A549 (cell line): ENCODE results near the gene FAM120B. TPM values are rescaled to one million over a fixed set of nuclear protein-coding genes. Genes with fewer than 3 reads are reported as not detected.
A peak's percentile ranks its signal among the peaks of the same experiment; 100 is the strongest.

Experiments used
- ATAC-seq, 2 experiments: fragments of 200-7000 bp in 1 of 2; fragments of >200 bp in 1 of 2; cut with Nextera tagmentation in 1 of 2; cut with Tn5 transposase in 1 of 2; 3 replicates each; pipeline versions ENCODE4 v1.8.0 to v1.9.1; 2018 to 2020; ENCODE audit warnings: mild to moderate bottlenecking in 1 of 2, moderate library complexity in 1 of 2
- CTCF ChIA-PET: fragments of 300-600 bp; sonication (Branson Sonifier 250); formaldehyde crosslinking; extraction: SDS; loops from one replicate; lab custom pipeline; 2021; ENCODE audit warnings: antibody characterized with exemption, inconsistent platforms; lab: Yijun Ruan, JAX
- POLR2A ChIA-PET: fragments of 350-600 bp; formaldehyde crosslinking; extraction: SDS; loops from one replicate; lab custom pipeline; 2021; ENCODE audit warnings: antibody characterized with exemption, inconsistent platforms; lab: Yijun Ruan, JAX
- DNase-seq, 2 experiments: peaks; one replicate each; pipeline versions ENCODE4 v3.0.0 to v3.0.0-alpha.2; 2011 to 2016; ENCODE audit warnings: low read depth in 1 of 2, low spot score in 1 of 2
- FAIRE-seq: peaks from 2 replicates; lab custom pipeline; 2011; peaks lifted over from hg19 to GRCh38; lab: Jason Lieb, UNC
- H3K27ac ChIP-seq, 2 experiments: fragments of >200 bp; sonication (Bioruptor Twin); formaldehyde crosslinking; 3 replicates each; pipeline ENCODE4 v1.5.1; 2016 to 2017
- H3K4me1 ChIP-seq: fragments of >200 bp; sonication (Bioruptor Twin); formaldehyde crosslinking; 3 replicates; pipeline ENCODE4 v1.6.1; 2016
- H3K4me2 ChIP-seq: fragments of >200 bp; sonication (Bioruptor Twin); formaldehyde crosslinking; 3 replicates; pipeline ENCODE4 v1.6.1; 2016
- H3K4me3 ChIP-seq: fragments of >200 bp; sonication (Bioruptor Twin); formaldehyde crosslinking; 3 replicates; pipeline ENCODE4 v1.5.1; 2016
- H3K9me3 ChIP-seq: fragments of >200 bp; sonication (Bioruptor Twin); formaldehyde crosslinking; 3 replicates; pipeline ENCODE4 v1.6.1; 2016
- BHLHE40 ChIP-seq: IDR thresholded peaks from 2 replicates; pipeline ENCODE4 v1.6.1; 2012; ENCODE audit warnings: low read depth, low read length, inconsistent platforms
- EHF ChIP-seq: fragments of 250-450 bp; sonication (Bioruptor Pico); IDR thresholded peaks from 2 replicates; pipeline ENCODE4 v1.5.0; 2020; ENCODE audit warnings: mild to moderate bottlenecking
- ESRRA ChIP-seq: fragments of 150-350 bp; IDR thresholded peaks from 2 replicates; pipeline ENCODE4 v1.6.1; 2014; ENCODE audit warnings: mild to moderate bottlenecking, low read length, borderline replicate concordance
- FOXS1 ChIP-seq: fragments of 250-450 bp; sonication (Bioruptor Pico); IDR thresholded peaks from 2 replicates; pipeline ENCODE4 v1.5.0; 2020; ENCODE audit warnings: mild to moderate bottlenecking, moderate library complexity
- GATA3 ChIP-seq: IDR thresholded peaks from 2 replicates; pipeline ENCODE4 v1.6.1; 2012; ENCODE audit warnings: borderline replicate concordance
- JUN ChIP-seq, 2 experiments: fragments of >200 bp; sonication (Bioruptor Twin); formaldehyde crosslinking; IDR thresholded peaks; 2 replicates in 1 of 2; 3 replicates in 1 of 2; pipeline ENCODE4 v1.6.1; 2016 to 2017
- KDM5A ChIP-seq: fragments of 200-600 bp; sonication (generic); IDR thresholded peaks from 2 replicates; pipeline ENCODE4 v1.6.1; 2016; ENCODE audit warnings: antibody characterized with exemption, mild to moderate bottlenecking
- MAFK ChIP-seq: fragments of 450-650 bp; IDR thresholded peaks from 2 replicates; pipeline ENCODE4 v1.6.1; 2014; ENCODE audit not compliant: partially characterized antibody
- MYC ChIP-seq: IDR thresholded peaks from 2 replicates; pipeline ENCODE4 v1.6.1; 2012; ENCODE audit warnings: mild to moderate bottlenecking, inconsistent platforms, low read length, improper control_type of control experiment, borderline replicate concordance
- ZNF302 ChIP-seq: fragments of 250-450 bp; sonication (Bioruptor Pico); IDR thresholded peaks from 2 replicates; pipeline ENCODE4 v1.9.0; 2021; ENCODE audit warnings: inconsistent platforms, mild to moderate bottlenecking, moderate library complexity
- WGBS: methylation state at CpG from one replicate; pipeline ENCODE4 v1.1.6; 2017; ENCODE audit errors: missing lambda C conversion rate; 5-methylcytosine and 5-hydroxymethylcytosine counted together
- polyA plus RNA-seq, 4 experiments: library from polyadenylated mRNA; depleted of rRNA in 3 of 4; stranded (reverse); fragments of >200 nt; fragmentation: RNase III in 1 of 4; extraction: RNeasy Plus Mini Kit Qiagen cat#74134 plus additional on column Dnase treatment in 1 of 4; gene quantifications; 2 replicates in 3 of 4; 3 replicates in 1 of 4; pipeline ENCODE4 v1.2.3, GENCODE V29; 2011 to 2017
- TF ChIP-seq, protein P1 (sequence below): fragments of 200-600 bp; sonication (generic); IDR thresholded peaks from 2 replicates; pipeline ENCODE4 v1.6.1; 2016; ENCODE audit warnings: antibody characterized with exemption, mild to moderate bottlenecking, moderate library complexity
- TF ChIP-seq, protein P2 (sequence below): fragments of 250-450 bp; sonication (Bioruptor Pico); IDR thresholded peaks from 2 replicates; pipeline ENCODE4 v1.5.0; 2021; ENCODE audit warnings: mild to moderate bottlenecking, moderate library complexity, borderline replicate concordance
- TF ChIP-seq, protein P3 (sequence below): fragments of 250-450 bp; sonication (Bioruptor Pico); IDR thresholded peaks from 2 replicates; pipeline ENCODE4 v1.5.0; 2020; ENCODE audit warnings: low read depth, mild to moderate bottlenecking, moderate library complexity

Gene FAM120B
- polyA plus RNA-seq, 2 of the 4 experiments (the other 2 are of a cell fraction), result 7.0 to 7.7 TPM

DNA sequence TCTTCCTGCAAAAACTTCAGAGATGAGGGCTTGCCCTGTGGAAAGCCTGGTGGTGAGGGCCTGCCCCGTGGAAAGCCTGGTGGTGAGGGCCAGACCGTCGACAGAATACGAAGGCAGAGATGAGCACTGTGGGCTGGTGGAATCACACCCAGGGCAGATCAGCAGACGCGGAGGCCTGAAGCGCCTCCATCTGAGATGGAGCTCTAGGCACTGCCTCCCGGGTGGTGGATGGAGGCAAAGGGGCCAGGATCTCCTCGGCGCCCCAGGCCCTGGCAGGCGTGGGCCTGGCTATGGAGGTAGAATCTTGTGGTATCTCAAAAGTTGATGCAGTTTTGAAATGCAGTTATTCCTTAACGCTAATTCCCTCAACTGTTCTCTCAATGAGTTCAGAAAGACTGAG, 141.8 kb downstream of the FAM120B start (continued):
- TF ChIP-seq, protein P1, sequence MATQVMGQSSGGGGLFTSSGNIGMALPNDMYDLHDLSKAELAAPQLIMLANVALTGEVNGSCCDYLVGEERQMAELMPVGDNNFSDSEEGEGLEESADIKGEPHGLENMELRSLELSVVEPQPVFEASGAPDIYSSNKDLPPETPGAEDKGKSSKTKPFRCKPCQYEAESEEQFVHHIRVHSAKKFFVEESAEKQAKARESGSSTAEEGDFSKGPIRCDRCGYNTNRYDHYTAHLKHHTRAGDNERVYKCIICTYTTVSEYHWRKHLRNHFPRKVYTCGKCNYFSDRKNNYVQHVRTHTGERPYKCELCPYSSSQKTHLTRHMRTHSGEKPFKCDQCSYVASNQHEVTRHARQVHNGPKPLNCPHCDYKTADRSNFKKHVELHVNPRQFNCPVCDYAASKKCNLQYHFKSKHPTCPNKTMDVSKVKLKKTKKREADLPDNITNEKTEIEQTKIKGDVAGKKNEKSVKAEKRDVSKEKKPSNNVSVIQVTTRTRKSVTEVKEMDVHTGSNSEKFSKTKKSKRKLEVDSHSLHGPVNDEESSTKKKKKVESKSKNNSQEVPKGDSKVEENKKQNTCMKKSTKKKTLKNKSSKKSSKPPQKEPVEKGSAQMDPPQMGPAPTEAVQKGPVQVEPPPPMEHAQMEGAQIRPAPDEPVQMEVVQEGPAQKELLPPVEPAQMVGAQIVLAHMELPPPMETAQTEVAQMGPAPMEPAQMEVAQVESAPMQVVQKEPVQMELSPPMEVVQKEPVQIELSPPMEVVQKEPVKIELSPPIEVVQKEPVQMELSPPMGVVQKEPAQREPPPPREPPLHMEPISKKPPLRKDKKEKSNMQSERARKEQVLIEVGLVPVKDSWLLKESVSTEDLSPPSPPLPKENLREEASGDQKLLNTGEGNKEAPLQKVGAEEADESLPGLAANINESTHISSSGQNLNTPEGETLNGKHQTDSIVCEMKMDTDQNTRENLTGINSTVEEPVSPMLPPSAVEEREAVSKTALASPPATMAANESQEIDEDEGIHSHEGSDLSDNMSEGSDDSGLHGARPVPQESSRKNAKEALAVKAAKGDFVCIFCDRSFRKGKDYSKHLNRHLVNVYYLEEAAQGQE, result no peak

DNA sequence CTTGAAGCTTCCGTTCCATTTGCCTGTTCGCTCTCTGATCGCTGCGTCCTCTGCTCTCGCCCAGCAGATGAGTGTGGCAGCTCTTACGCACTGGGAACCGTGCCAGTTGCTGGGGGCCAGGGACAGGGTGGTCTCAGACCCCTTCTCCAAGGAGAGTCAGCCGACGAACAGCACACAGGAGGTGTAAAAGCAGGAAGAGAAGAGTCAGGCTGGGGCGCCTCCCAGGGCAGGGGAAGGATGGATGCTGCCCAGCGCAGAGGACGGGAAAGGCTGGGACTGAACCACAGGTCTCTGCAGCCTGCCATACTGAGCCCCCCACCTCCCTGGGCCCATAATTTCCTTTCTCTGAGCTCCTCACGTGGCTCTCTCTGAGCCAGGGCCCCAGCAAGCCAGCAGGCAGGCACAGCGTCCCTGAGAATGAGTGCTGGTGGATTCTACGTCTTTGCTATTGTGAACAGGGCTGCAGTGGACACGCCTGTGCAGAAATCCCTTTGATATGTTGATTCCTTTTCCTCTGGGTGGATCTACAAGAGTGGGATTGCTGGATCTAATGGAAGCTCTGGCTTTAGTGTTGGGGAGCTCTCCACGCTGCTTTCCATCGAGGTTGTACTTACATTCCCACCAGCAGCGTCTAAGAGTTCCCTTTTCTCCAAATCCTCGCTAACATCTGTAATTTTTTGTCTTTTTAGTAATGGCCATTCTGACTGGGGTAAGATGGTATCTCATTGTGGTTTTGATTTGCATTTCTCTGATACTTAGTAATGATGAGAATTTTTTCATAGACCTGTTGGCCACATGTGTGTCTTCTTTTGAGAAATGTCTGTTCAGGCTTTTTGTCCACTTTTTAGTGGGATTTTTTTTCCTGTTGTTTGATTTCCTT, 142.4 kb downstream of the FAM120B start:
- no peak overlapping the region for H3K4me2 ChIP-seq
- no peak for ATAC-seq
- no peaks in the 10 kb centered on the region for H3K4me1 ChIP-seq
- no peak for FAIRE-seq
- ChIA-PET CTCF (no interaction called here), POLR2A (no interaction called here)
- H3K4me3 ChIP-seq, result no peak overlapping the region
- no peak overlapping the region for H3K27ac ChIP-seq
- whole genome bisulfite sequencing, result 73% methylated on average over 16 of the region's 20 CpGs
- no peaks in the 10 kb centered on the region for H3K9me3 ChIP-seq
- DNase-seq, result no peak
- TF ChIP-seq BHLHE40 (no peak), ESRRA (no peak), MAFK (no peak), KDM5A (no peak), ZNF302 (CRISPR knock-in tag) (no peak), MYC (no peak)
- TF ChIP-seq, protein P2, sequence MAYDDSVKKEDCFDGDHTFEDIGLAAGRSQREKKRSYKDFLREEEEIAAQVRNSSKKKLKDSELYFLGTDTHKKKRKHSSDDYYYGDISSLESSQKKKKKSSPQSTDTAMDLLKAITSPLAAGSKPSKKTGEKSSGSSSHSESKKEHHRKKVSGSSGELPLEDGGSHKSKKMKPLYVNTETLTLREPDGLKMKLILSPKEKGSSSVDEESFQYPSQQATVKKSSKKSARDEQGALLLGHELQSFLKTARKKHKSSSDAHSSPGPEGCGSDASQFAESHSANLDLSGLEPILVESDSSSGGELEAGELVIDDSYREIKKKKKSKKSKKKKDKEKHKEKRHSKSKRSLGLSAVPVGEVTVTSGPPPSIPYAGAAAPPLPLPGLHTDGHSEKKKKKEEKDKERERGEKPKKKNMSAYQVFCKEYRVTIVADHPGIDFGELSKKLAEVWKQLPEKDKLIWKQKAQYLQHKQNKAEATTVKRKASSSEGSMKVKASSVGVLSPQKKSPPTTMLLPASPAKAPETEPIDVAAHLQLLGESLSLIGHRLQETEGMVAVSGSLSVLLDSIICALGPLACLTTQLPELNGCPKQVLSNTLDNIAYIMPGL (CRISPR knock-in tag), result no peak

DNA sequence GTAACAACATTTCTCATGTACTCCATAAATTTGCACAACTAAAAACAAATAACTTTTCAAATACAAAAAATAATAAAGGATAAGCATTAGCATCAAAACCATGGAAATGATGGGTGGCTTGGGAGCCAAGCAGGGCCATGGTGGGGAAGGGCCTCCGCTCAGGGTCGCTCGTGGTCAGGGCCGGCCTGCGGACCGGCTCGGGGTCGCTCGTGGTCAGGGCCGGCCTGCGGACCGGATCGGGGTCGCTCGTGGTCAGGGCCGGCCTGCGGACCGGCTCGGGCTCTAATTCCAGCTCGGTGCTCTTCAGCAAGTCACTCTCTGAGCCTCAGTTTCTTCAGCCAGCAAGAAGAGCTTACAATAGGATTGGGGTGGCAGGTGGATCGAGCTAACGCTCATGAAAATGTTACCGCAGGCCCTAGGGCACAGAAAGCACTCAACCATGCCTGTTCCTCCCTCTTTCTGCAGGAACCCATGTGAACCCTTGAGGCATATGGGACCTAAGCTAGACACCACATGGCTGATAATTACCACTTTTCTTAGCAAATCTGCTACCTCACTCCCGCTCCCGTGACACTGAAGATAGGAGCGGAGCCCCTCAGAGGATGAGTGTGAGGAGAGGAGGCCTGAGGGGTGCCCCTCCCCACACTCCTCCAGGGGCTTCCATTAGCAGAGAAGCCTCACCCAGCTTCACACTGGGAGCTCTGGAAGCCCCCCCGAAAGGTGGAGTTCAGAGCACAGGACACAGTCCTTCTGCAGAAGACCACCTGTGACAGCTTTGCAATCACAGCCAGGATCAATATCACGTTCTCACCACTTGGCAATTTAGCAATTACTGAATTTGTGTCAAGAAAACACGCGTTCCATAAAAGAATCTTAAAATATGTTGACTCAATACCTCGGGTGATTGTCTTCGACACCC, 143.5 kb downstream of the FAM120B start:
- WGBS, result 81% methylated on average over 29 of the region's 32 CpGs
- DNase-seq (no peak), FAIRE-seq (no peak), ATAC-seq (0 out of 6 replicates have a peak, but pooled peaks of 1 of the 2 experiments have one; percentile 66)
- Histone ChIP-seq H3K27ac (no peak overlapping the region), H3K4me3 (no peak overlapping the region), H3K9me3 (no peaks in the 10 kb centered on the region), H3K4me1 (no peaks in the 10 kb centered on the region), H3K4me2 (no peak overlapping the region)
- TF ChIP-seq, protein P2 (CRISPR knock-in tag), result no peak
- no peak for TF ChIP-seq GATA3
- TF ChIP-seq JUN (IDR thresholded peaks at IDR 0.05), result no peak
- TF ChIP-seq FOXS1, result no peak
- no peak for TF ChIP-seq EHF
- TF ChIP-seq, protein P3, sequence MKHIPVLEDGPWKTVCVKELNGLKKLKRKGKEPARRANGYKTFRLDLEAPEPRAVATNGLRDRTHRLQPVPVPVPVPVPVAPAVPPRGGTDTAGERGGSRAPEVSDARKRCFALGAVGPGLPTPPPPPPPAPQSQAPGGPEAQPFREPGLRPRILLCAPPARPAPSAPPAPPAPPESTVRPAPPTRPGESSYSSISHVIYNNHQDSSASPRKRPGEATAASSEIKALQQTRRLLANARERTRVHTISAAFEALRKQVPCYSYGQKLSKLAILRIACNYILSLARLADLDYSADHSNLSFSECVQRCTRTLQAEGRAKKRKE, result no peak
- ChIA-PET CTCF (interaction anchor here (0.6 kb wide), 1 partner anchor 1512 kb away, joined by 7 read pairs; no protein-coding TSS in a partner anchor), POLR2A (no interaction called here)
